Suppressor macrophage treated with lipopolysaccharide for 4 hours (primary cell): ENCODE measurements around the gene RPS6KC1.
"Not testable (repeated sequence)": the region's sequence is repeated elsewhere in the genome, so short reads cannot be mapped to it uniquely, and the experiment has no call there.

Source experiments
- DNase-seq: peaks from one replicate; pipeline ENCODE4 v3.0.0-alpha.2; 2020

The RPS6KC1 gene

GRCh38 chr1:213107613-213108012 lies 56.6 kb downstream of the RPS6KC1 start:
- DNase-seq = no peak

DNA sequence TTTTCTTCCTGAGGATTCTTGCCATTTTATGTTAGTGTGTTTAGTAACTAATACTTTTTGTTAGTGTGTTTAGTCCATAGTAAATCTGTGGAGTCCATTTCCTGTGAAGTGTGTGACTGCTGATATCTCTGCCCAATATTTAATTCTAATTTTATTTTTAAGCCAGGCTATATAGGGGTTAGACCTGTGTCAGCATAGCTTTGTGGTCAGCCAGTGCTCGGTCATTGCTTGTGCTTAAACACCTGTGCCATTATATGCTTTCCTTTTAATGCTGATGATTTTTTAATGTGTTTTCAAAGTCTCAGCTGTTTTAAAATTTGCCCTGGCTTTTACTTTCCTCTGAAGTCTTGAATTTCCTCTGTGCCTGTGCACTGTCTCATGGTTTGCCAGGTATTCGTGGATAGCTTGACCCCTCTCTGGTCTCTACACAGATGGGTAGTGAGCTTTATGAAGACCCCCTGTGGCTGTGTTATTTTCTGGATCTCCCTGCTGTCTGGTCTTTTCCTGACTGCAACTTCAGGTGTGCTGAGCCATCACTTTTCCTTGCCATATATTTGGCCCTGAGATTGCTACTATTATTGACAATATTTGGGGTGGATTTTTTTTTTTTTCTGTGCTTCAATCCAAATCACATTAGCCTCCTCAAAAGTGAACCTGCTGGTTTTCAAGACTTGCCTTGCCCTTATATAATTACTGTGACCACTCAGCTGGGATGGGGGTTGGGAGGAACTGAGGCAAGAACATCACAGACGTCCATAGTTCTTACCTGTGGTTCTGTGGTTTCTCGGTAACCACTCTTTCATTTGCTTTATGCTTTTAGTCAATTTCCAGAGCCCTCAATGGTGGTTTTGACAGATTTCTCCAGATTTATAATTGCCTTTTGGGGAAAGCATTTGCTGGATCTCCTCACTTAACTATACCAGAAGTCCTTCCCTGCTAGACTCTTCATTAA lies 59.6 kb downstream of the RPS6KC1 start:
- DNase-seq = no peak

DNA sequence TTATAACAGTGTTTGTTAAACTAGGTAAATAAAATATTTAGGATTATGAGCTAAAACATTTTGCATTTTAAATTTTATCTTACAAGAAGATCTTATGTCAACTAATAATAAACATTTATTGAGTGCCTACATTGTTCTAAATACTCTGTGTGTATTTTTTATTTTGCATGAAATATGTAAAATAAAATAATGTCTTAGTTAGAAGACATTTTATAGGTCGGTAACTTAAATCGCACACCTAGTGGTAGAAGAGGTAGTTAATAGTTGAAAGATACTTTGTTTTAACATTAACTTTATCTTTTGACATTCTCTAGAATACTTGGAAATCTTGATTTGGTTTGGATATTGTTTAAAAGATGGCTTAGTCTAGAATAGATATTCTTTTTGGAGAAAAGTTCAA lies 60.5 kb downstream of the RPS6KC1 start:
- no peak for DNase-seq

DNA sequence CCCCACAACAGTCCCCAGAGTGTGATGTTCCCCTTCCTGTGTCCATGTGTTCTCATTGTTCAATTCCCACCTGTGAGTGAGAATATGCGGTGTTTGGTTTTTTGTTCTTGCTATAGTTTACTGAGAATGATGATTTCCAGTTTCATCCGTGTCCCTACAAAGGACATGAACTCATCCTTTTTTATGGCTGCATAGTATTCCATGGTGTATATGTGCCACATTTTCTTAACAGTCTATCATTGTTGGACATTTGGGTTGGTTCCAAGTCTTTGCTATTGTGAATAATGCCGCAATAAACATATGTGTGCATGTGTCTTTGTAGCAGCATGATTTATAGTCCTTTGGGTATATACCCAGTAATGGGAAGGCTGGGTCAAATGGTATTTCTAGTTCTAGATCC lies 61.7 kb downstream of the RPS6KC1 start:
- DNase-seq = not testable (repeated sequence)

DNA sequence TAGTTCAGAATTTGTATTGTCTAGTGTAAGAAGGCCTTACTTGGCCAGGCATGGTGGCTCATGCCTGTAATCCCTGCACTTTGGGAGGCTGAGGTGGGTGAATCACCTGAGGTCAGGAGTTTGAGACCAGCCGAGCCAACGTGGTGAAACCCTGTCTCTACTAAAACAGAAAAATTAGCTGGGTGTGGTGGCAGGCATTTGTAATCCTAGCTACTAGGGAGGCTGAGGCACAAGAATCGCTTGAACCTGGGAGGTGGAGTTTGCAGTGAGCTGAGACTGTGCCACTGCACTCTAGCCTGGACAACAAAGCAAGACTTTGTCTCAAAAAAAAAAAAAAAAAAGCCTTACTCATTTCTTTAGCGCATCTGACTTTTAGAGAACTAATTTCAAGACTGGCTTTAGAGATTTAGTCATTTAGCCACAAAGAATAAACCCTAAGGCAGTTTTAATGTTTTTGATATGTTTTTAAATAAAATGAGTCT lies 66.7 kb downstream of the RPS6KC1 start:
- DNase-seq = not testable (repeated sequence)

- DNase-seq = no peak
Measured at GRCh38 chr1:213119794-213120193, 68.8 kb downstream of the RPS6KC1 start.

DNA sequence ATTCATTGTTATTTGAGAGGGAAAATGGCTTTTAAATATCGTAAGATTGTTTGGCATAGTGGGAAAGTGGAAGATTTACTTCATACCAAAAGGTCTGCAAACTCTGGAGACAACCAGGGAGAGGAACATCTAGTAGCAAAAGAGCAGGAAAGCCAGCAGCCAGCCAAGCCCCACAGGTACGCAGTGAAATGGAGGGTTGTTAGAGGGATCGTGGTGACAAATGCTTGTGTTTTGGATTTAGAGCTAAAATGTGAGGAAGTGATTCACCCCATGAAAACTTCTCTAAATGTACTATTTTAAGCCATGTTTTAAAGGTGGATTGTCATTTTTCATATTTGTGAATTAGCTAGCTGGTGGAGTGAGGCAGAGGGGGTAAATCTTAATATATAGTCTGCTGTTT lies 69.3 kb downstream of the RPS6KC1 start:
- no peak for DNase-seq

DNA sequence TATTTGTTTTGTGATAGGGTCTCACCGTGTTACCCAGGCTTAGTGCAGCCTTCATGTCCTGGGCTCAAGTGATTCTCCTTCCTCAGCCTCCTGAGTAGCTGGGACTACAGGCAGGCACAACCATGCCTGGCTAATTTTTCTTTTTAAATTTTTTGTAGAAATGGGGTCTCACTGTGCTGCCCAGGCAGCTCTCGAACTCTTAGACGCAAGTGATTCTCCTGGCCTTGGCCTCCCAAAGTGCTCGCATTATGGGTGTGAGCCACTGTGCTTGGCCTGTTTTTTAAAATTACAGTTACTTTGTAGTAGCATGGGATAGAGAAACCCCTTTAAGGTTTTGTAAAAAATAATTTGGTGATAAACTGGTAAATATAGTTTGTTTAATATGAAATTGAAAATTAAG lies 69.9 kb downstream of the RPS6KC1 start:
- no peak for DNase-seq

DNA sequence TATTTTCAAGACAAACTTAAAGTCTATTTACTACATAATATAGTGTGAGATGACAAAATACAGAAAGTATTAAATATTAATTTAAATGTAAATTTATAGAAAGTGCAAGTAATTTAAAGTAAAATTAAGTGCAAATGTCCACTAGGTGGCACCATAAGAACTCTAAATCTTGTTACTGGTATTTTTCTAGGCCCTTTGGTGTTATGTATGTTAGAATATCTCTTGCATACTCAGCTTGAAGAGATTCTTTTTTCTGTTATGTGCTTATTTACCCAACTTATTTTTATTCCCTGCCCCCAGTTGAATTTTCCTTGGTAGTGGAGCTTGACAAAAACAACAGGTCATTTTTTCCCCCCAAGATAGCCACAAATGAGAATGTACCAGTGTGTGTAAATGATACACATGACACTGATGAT lies 71.5 kb downstream of the RPS6KC1 start:
- peak; percentile 71 for DNase-seq

DNA sequence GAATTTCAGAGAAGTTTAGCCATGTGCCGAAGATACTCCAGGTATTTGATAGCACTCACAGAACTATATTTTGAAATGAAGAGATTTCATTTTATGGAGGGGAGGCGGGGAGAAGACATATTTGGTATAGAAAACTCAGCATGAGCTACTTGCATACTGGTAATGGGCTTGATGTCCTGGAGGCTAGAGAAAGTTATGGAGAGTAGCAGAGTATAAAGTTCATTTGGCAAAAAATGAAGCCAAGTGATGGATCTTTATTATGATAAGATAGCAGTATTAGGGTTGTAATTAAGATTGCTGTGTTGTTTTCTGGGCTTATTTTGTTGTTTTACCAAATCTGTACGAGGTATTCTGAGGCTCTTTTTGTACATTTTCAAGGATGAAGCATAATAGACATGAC lies 72.0 kb downstream of the RPS6KC1 start:
- no peak for DNase-seq

GRCh38 chr1:213123536-213123935 lies 72.5 kb downstream of the RPS6KC1 start:
- no peak for DNase-seq

GRCh38 chr1:213124590-213124989 lies 73.5 kb downstream of the RPS6KC1 start:
- no peak for DNase-seq

DNA sequence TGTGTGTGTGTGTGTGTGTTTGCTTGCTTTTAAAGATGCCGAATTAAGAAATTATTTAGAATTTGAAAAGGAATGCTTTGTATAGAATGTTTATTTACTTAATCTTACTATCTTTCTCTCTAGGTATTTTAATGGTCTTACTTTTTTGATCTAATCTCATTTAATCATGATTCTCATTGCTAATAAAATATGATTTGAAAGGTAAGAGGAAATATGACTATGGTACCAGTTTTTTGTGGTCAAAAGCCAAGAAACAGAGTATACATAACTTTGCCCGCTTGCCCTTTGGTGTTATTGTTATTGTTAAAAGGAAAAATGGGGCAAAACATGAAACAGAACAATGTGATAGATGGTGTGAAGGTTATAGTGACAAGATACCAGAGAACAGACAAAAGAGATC lies 74.6 kb downstream of the RPS6KC1 start:
- DNase-seq = no peak

DNA sequence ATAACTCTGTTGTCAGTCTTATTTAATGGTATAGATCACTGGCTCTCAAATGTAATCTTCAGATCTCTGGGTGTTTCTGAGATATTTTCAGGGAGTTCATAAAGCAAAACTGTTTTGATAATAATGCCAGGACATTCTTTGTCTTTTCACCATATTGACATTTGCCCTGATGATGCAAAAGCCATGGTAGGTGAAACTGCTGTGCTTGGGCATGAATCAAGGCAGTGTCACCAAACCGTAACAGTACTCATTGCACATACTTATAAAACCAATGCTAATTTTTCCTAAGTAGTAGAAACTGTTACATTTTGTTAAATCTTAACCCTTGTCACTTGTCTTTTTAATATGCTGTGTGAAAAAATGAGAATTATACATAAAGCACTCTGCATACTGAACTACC lies 76.0 kb downstream of the RPS6KC1 start:
- no peak for DNase-seq

DNA sequence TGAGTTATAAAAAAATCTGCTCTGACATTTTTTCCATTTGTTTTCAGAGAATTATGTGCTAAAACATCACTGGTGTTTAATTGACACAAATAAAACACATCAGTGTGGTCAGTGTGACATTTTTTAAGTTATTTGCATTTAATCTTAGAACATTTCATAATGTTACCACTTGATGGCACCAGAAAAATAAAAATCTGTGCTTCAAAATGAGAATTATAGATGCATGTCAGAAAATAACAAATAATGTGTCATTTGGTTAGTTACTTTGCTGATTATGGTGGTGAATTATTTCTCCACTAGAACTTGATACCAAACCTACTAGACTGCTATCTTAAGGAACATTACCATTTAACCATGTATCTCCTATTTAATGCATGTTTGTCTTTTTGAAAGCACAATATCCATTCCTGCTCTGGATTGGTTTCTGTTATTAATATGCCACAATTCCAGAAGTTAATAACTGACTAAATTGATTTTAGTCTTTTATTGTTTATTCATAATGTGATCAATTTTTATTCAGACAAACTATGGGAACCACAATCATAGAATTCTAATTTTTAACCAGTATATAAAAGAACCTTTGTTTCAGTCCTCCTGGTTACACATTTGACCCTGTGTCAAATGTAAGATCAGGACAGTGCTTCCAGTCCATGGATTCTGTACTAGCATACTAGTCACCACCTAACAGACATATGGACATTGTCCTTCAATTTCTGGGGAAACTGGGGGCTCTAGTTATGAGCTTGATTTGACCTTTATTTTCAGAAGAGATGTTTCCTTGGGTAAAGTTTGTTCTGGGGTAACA lies 81.0 kb downstream of the RPS6KC1 start:
- no peak for DNase-seq

GRCh38 chr1:213135572-213135971 lies 84.5 kb downstream of the RPS6KC1 start:
- no peak for DNase-seq

- no peak for DNase-seq
Measured at GRCh38 chr1:213136190-213136917, 85.3 kb downstream of the RPS6KC1 start.

- DNase-seq = no peak
Measured at GRCh38 chr1:213138391-213138790, 87.3 kb downstream of the RPS6KC1 start.

DNA sequence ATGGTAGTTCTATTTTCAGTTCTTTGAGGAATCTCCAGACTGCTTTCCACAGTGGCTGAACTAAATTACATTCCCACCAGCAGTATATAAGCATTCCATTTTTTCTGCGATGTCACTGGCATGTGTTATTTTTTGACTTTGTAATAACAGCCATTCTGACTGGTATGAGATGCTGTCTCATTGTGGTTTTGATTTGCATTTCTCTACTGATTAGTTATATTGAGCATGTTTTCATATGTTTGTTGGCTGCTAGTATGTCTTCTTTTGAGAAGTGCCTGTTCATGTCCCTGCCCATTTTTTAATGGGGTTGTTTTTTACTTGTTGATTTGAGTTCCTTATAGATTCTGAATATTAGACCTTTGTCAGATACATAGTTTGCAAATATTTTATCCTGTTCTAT lies 87.9 kb downstream of the RPS6KC1 start:
- no peak for DNase-seq

DNA sequence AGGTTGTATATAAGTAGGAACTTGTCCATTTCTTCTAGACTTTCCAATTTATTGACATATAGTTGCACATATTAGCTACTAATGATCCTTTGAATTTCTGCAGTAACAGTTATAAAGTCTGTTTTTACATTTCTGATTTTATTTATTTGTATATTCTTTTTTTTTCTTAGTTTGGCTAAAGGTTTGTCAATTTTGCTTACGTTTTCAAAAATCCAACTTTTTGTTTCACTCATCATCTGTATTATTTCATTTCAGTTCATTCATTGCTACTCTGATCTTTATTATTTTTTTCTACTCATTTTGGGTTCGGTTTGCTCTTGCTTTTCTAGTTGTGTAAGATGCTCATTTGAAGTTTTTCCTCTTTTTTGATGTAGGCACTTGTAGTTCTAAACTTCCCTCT lies 97.9 kb downstream of the RPS6KC1 start:
- DNase-seq = no peak

DNA sequence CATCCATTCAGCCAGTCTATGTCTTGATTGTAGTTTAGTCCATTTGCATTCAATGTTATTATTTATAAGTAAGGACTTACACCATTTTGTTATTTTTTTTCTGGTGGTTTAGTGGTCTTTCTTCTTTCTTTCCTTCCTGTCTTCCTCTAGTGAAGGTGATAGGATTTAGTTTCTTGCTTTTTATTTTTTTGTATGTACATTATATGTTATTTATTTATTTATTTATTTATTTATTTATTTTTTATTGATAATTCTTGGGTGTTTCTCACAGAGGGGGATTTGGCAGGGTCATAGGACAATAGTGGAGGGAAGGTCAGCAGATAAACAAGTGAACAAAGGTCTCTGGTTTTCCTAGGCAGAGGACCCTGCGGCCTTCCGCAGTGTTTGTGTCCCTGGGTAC lies 99.0 kb downstream of the RPS6KC1 start:
- not testable (repeated sequence) for DNase-seq

- peak; percentile 7 for DNase-seq
Measured at GRCh38 chr1:213154056-213154685, 103.1 kb downstream of the RPS6KC1 start.

- DNase-seq = no peak
Measured at GRCh38 chr1:213159376-213159775, 108.3 kb downstream of the RPS6KC1 start.
